Nephron progenitor cell (in vitro differentiated cells): Measurements from ENCODE around the gene CALM1.

Experiments used
- DNase-seq: peaks from one replicate; pipeline ENCODE4 v3.0.0; 2021
- H3K27ac Mint-ChIP-seq: 2 replicates; pipeline ENCODE4 v1.8.0; 2021; ENCODE audit warnings: mild to moderate bottlenecking, moderate library complexity, mixed read lengths
- H3K27me3 Mint-ChIP-seq: 2 replicates; pipeline ENCODE4 v1.8.0; 2021; ENCODE audit warnings: mild to moderate bottlenecking, low read depth, mixed read lengths; ENCODE audit not compliant: poor library complexity
- H3K36me3 Mint-ChIP-seq: 2 replicates; pipeline ENCODE4 v1.8.0; 2021; ENCODE audit warnings: low read depth, mixed read lengths
- H3K4me1 Mint-ChIP-seq: 2 replicates; pipeline ENCODE4 v1.8.0; 2021; ENCODE audit warnings: mixed read lengths
- H3K4me3 Mint-ChIP-seq: 2 replicates; pipeline ENCODE4 v1.8.0; 2021; ENCODE audit warnings: mild to moderate bottlenecking, moderate library complexity, mixed read lengths
- H3K9me3 Mint-ChIP-seq: 2 replicates; pipeline ENCODE4 v1.8.0; 2021; ENCODE audit warnings: mild to moderate bottlenecking, moderate library complexity, mixed read lengths
- TF ChIP-seq, protein P1 (sequence below): fragments of 200-600 bp; sonication (generic); IDR thresholded peaks from 2 replicates; pipeline ENCODE4 v1.5.0; 2021; ENCODE audit warnings: antibody characterized with exemption

The CALM1 gene

DNA sequence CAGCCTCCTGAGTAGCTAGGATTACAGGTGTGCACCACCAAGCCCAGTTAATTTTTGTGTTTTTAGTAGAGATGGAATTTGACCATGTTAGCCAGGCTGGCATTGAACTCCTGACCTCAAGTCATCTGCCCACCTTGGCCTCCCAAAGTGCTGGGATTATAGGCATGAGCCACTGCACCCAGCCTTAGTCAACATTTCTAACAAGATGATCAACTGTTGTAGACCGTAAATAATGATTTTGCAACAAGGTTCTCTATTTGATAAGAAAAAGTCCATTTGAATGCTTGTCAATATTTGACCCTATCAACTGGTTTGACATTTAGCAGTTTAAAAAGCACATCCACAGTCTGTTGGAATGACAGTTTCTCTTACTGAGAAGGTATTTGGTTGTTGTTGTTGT, 39.9 kb upstream of the CALM1 start:
- no peak for DNase-seq
- Mint-ChIP-seq H3K27ac (no peak overlapping the region), H3K9me3 (no peaks in the 10 kb centered on the region)

DNA sequence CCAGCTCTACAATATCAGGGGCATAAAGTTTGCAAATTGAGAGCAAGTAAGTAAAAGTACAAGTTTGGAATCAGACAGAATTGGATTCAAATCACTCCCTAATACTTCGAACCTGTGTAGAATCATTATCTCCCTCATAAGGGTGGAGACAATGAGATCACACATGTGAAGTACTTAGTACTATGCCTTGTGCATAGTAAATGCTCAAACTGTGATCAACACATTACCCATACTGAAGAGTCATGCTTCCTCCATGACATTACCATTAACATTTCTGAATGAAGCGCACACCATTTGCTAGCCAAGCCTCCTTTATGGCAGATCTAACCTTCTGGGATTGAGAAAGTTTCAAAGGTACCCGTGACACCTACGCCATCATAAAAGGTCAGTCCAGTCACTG, 38.5 kb upstream of the CALM1 start:
- Mint-ChIP-seq H3K9me3 (peaks cover 8% of the 10 kb centered on the region), H3K36me3 (no peaks in the 10 kb centered on the region), H3K4me3 (no peak overlapping the region), H3K4me1 (peaks cover 9% of the 10 kb centered on the region), H3K27ac (no peak overlapping the region), H3K27me3 (peaks cover 9% of the 10 kb centered on the region)
- no peak for DNase-seq
- TF ChIP-seq, protein P1, sequence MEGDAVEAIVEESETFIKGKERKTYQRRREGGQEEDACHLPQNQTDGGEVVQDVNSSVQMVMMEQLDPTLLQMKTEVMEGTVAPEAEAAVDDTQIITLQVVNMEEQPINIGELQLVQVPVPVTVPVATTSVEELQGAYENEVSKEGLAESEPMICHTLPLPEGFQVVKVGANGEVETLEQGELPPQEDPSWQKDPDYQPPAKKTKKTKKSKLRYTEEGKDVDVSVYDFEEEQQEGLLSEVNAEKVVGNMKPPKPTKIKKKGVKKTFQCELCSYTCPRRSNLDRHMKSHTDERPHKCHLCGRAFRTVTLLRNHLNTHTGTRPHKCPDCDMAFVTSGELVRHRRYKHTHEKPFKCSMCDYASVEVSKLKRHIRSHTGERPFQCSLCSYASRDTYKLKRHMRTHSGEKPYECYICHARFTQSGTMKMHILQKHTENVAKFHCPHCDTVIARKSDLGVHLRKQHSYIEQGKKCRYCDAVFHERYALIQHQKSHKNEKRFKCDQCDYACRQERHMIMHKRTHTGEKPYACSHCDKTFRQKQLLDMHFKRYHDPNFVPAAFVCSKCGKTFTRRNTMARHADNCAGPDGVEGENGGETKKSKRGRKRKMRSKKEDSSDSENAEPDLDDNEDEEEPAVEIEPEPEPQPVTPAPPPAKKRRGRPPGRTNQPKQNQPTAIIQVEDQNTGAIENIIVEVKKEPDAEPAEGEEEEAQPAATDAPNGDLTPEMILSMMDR: no peak

More for the DNA sequence above, 39.9 kb upstream of the CALM1 start:
- TF ChIP-seq, protein P1: no peak
- no peaks in the 10 kb centered on the region for H3K27me3 Mint-ChIP-seq
- H3K4me3 Mint-ChIP-seq: no peak overlapping the region
- peaks cover 9% of the 10 kb centered on the region for H3K4me1 Mint-ChIP-seq
- H3K36me3 Mint-ChIP-seq: no peaks in the 10 kb centered on the region

- TF ChIP-seq, protein P1: no peak
These were observed 34.8 kb upstream of the CALM1 start for GRCh38 chr14:90361865-90362557.

GRCh38 chr14:90362558-90362896, 34.3 kb upstream of the CALM1 start:
- TF ChIP-seq, protein P1: no peak
- Mint-ChIP-seq H3K4me1 (no peaks in the 10 kb centered on the region), H3K27me3 (peaks cover 13% of the 10 kb centered on the region), H3K36me3 (no peaks in the 10 kb centered on the region), H3K9me3 (peaks cover 8% of the 10 kb centered on the region), H3K27ac (no peak overlapping the region), H3K4me3 (no peak overlapping the region)
- no peak for DNase-seq

More at GRCh38 chr14:90361865-90362557, 34.8 kb upstream of the CALM1 start:
- Mint-ChIP-seq H3K4me1 (no peaks in the 10 kb centered on the region), H3K9me3 (peaks cover 8% of the 10 kb centered on the region), H3K4me3 (no peak overlapping the region), H3K27me3 (peaks cover 13% of the 10 kb centered on the region), H3K36me3 (no peaks in the 10 kb centered on the region), H3K27ac (no peak overlapping the region)
- no peak for DNase-seq

DNA sequence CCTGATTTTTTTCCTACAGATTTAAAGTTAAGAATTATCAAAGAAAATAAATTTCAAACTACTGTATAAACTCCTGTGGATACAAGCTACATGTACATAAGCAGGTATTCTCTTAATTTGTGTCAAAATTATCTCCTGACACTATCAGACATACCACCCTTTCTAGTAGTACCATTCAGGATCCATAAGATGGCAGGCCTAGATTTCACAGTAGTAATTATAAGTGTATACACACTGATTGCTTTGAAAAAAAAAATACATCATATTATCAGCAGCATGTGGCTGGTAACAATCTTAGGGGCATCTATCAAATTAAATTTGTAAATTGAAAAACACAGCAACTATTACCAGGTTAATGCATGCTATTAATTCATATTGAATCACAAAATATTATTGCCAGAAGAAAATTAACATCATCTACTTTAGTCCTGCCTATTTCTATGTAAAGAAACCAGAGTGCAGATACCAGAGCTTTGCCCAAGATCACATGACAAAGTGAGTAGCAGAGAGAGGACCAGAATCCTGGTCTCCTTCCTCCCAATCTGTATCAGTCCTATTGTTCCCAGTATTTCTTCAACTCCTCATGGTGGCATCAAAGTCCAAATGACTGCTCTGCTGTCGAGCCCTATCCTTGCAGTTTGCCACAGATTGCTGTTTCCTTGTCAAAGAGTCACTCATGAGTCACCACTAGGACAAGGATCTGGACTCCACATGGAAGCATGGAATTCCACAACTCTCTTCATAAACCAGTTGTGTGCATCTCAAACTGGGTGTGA, 27.7 kb upstream of the CALM1 start:
- TF ChIP-seq, protein P1: no peak
- H3K27me3 Mint-ChIP-seq: no peaks in the 10 kb centered on the region
- no peaks in the 10 kb centered on the region for H3K36me3 Mint-ChIP-seq
- H3K4me3 Mint-ChIP-seq: no peak overlapping the region
- no peak for DNase-seq
- H3K9me3 Mint-ChIP-seq: no peaks in the 10 kb centered on the region
- no peak overlapping the region for H3K27ac Mint-ChIP-seq
- H3K4me1 Mint-ChIP-seq: no peaks in the 10 kb centered on the region
